Measurements from ENCODE around the gene COL21A1.

GRCh38 chr6:56158571-56158970 lies 88.8 kb downstream of the COL21A1 start:
- TF ChIP-seq EZH2phosphoT487 (IDR thresholded peaks at IDR 0.05; ENCODE audit: borderline replicate concordance, low read depth, low read length) (no peak), CTCF (conservative IDR thresholded peaks at IDR 0.05; ENCODE audit: low read length) (no peak)
